Duodenal mucosa (tissue), 2 donors: ENCODE data around the gene PGPEP1.
A peak's percentile ranks its signal among the peaks of the same experiment; 100 is the strongest.

Experiments used
- H3K27ac ChIP-seq: one replicate; pipeline ENCODE4 v1.7.0; 2013; ENCODE audit warnings: low read depth, low read length
- H3K27me3 ChIP-seq, 2 donors: one replicate each; pipeline ENCODE4 v1.7.0; 2013; ENCODE audit warnings: low read length in 2 of 2, control low read depth in 1 of 2; ENCODE audit not compliant: insufficient read depth in 2 of 2, control insufficient read depth in 1 of 2
- H3K36me3 ChIP-seq, 2 donors: one replicate each; pipeline ENCODE4 v1.7.0; 2013; ENCODE audit warnings: low read length in 2 of 2, control low read depth in 1 of 2; ENCODE audit not compliant: insufficient read depth in 2 of 2, control insufficient read depth in 1 of 2
- H3K4me1 ChIP-seq, 2 donors: one replicate each; pipeline ENCODE4 v1.7.0; 2013; ENCODE audit warnings: low read length in 2 of 2, control low read depth in 1 of 2; ENCODE audit not compliant: insufficient read depth in 2 of 2, control insufficient read depth in 1 of 2
- H3K4me3 ChIP-seq, 2 donors: one replicate each; pipeline ENCODE4 v1.7.0; 2013; ENCODE audit warnings: low read length in 2 of 2, low read depth in 1 of 2
- H3K9ac ChIP-seq, 2 donors: one replicate each; pipeline ENCODE4 v1.7.0; 2013; ENCODE audit warnings: low read length in 2 of 2, low read depth in 1 of 2
- H3K9me3 ChIP-seq, 2 donors: one replicate each; pipeline ENCODE4 v1.7.0; 2013; ENCODE audit warnings: low read length in 2 of 2, control low read depth in 1 of 2; ENCODE audit not compliant: control insufficient read depth in 1 of 2

Gene PGPEP1

GRCh38 chr19:18298601-18299000, 41.8 kb upstream of the PGPEP1 start:
- no peak overlapping the region for H3K27ac ChIP-seq

DNA sequence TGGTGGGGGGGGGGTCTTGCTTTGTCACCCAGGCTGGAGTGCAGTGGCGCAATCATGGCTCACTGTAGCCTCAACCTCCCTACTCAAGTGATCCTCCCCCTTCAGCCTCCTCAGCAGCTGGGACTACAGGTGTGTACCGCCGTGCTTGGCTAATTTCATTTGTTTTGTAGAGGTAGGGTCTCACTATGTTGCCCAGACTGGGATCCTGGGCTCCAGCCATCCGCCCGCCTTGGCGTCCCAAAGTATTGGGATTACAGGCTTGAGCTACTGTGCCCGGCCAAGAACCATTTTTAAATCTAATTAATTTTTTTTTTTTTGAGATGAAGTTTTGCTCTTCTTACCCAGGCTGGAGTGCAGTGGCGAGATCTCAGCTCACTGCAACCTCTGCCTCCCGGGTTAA, 40.7 kb upstream of the PGPEP1 start:
- H3K9me3 ChIP-seq: no peaks in the 10 kb centered on the region
- no peak overlapping the region for H3K4me3 ChIP-seq
- no peaks in the 10 kb centered on the region for H3K36me3 ChIP-seq
- no peak overlapping the region for H3K27ac ChIP-seq
- H3K4me1 ChIP-seq: peaks cover 9 to 29% of the 10 kb centered on the region in 2 donors
- H3K9ac ChIP-seq: no peak overlapping the region
- H3K27me3 ChIP-seq: no peaks in the 10 kb centered on the region

More at GRCh38 chr19:18298601-18299000, 41.8 kb upstream of the PGPEP1 start:
- H3K9ac ChIP-seq: no peak overlapping the region
- H3K9me3 ChIP-seq: no peaks in the 10 kb centered on the region
- H3K36me3 ChIP-seq: no peaks in the 10 kb centered on the region
- no peak overlapping the region for H3K4me3 ChIP-seq
- peaks cover 4 to 22% of the 10 kb centered on the region in 2 donors for H3K4me1 ChIP-seq
- H3K27me3 ChIP-seq: no peaks in the 10 kb centered on the region

GRCh38 chr19:18300930-18301717, 39.3 kb upstream of the PGPEP1 start:
- Histone ChIP-seq H3K4me1 (peaks cover 19 to 42% of the 10 kb centered on the region in 2 donors), H3K4me3 (no peak overlapping the region), H3K27ac (peak overlapping the region; percentile 36), H3K27me3 (no peaks in the 10 kb centered on the region), H3K9me3 (no peaks in the 10 kb centered on the region), H3K9ac (no peak overlapping the region), H3K36me3 (no peaks in the 10 kb centered on the region)

GRCh38 chr19:18301718-18302111, 38.7 kb upstream of the PGPEP1 start:
- Histone ChIP-seq H3K4me3 (no peak overlapping the region), H3K9ac (no peak overlapping the region), H3K9me3 (no peaks in the 10 kb centered on the region), H3K36me3 (no peaks in the 10 kb centered on the region), H3K4me1 (peaks cover 21 to 47% of the 10 kb centered on the region in 2 donors), H3K27ac (no peak overlapping the region), H3K27me3 (no peaks in the 10 kb centered on the region)

GRCh38 chr19:18304208-18304457, 36.3 kb upstream of the PGPEP1 start:
- Histone ChIP-seq H3K27me3 (no peaks in the 10 kb centered on the region), H3K27ac (peak overlapping the region; percentile 95), H3K9me3 (no peaks in the 10 kb centered on the region), H3K4me1 (peaks cover 21 to 48% of the 10 kb centered on the region in 2 donors), H3K36me3 (peaks cover 0 to 12% of the 10 kb centered on the region in 2 donors), H3K4me3 (peak overlapping the region; percentile 60 to 64), H3K9ac (peak overlapping the region; percentile 90 to 91)

- Histone ChIP-seq H3K9ac (peak overlapping the region; percentile 90 to 91), H3K27me3 (no peaks in the 10 kb centered on the region), H3K4me1 (peaks cover 21 to 48% of the 10 kb centered on the region in 2 donors), H3K9me3 (no peaks in the 10 kb centered on the region), H3K4me3 (peak overlapping the region; percentile 60 to 64), H3K27ac (peak overlapping the region; percentile 95), H3K36me3 (peaks cover 0 to 17% of the 10 kb centered on the region in 2 donors)
Measured at GRCh38 chr19:18304458-18305310, 35.7 kb upstream of the PGPEP1 start.

- H3K36me3 ChIP-seq: peaks cover 5 to 23% of the 10 kb centered on the region in 2 donors
- H3K27me3 ChIP-seq: no peaks in the 10 kb centered on the region
- H3K4me1 ChIP-seq: peaks cover 34 to 56% of the 10 kb centered on the region in 2 donors
- H3K4me3 ChIP-seq: no peak overlapping the region
- H3K9ac ChIP-seq: peak overlapping the region; percentile 12 to 26
- no peaks in the 10 kb centered on the region for H3K9me3 ChIP-seq
- peak overlapping the region; percentile 25 for H3K27ac ChIP-seq
Measured at GRCh38 chr19:18306209-18306887, 34.0 kb upstream of the PGPEP1 start.

- H3K4me1 ChIP-seq: peaks cover 39 to 57% of the 10 kb centered on the region in 2 donors
- no peaks in the 10 kb centered on the region for H3K27me3 ChIP-seq
- no peaks in the 10 kb centered on the region for H3K9me3 ChIP-seq
- H3K4me3 ChIP-seq: no peak overlapping the region
- H3K27ac ChIP-seq: peak overlapping the region; percentile 25
- H3K36me3 ChIP-seq: peaks cover 5 to 25% of the 10 kb centered on the region in 2 donors
- peak overlapping the region; percentile 12 to 26 for H3K9ac ChIP-seq
Measured at GRCh38 chr19:18306888-18307260, 33.5 kb upstream of the PGPEP1 start.

GRCh38 chr19:18307271-18307681, 33.1 kb upstream of the PGPEP1 start:
- Histone ChIP-seq H3K4me1 (peaks cover 43 to 61% of the 10 kb centered on the region in 2 donors), H3K4me3 (no peak overlapping the region), H3K9ac (no peak overlapping the region)

More at GRCh38 chr19:18307271-18307681, 33.1 kb upstream of the PGPEP1 start:
- Histone ChIP-seq H3K36me3 (peaks cover 5 to 29% of the 10 kb centered on the region in 2 donors), H3K27ac (peak overlapping the region; percentile 10), H3K9me3 (no peaks in the 10 kb centered on the region), H3K27me3 (no peaks in the 10 kb centered on the region)
